Natural killer cell (primary cell): ENCODE data around the gene HBEGF. TPM values are rescaled to one million over a fixed set of nuclear protein-coding genes. Genes with fewer than 3 reads are reported as not detected.

Experiments
- ATAC-seq, 3 donors: fragments of 150-1000 bp in 2 of 3; fragments of 200-7000 bp in 1 of 3; cut with Tn5 transposase; 1 replicate in 1 of 3; 2 replicates in 2 of 3; pipeline ENCODE4 v1.10.0; 2021; ENCODE audit warnings: mild to moderate bottlenecking in 2 of 3, moderate library complexity in 2 of 3
- DNase-seq, 2 donors: peaks; one replicate each; pipeline versions ENCODE4 v3.0.0 to v3.0.0-alpha.2; 2013 to 2021; ENCODE audit warnings: mixed read lengths in 1 of 2
- H3K27ac ChIP-seq: one replicate; pipeline ENCODE4 v1.5.1; 2013; ENCODE audit warnings: mild to moderate bottlenecking, low read length
- H3K27me3 ChIP-seq: one replicate; pipeline ENCODE4 v1.6.1; 2013; ENCODE audit warnings: low read length; ENCODE audit not compliant: control insufficient read depth, insufficient read depth
- H3K36me3 ChIP-seq: one replicate; pipeline ENCODE4 v1.6.1; 2013; ENCODE audit warnings: low read length; ENCODE audit not compliant: control insufficient read depth, insufficient read depth
- H3K4me1 ChIP-seq: one replicate; pipeline ENCODE4 v1.6.1; 2013; ENCODE audit warnings: low read length; ENCODE audit not compliant: control insufficient read depth, insufficient read depth
- H3K4me3 ChIP-seq: one replicate; pipeline ENCODE4 v1.5.1; 2013; ENCODE audit warnings: low read length
- H3K9me3 ChIP-seq: one replicate; pipeline ENCODE4 v1.6.1; 2013; ENCODE audit warnings: low read length; ENCODE audit not compliant: control insufficient read depth, insufficient read depth
- H3K27ac Mint-ChIP-seq, 2 donors: one replicate each; pipeline ENCODE4 v1.8.0; 2022; ENCODE audit warnings: mild to moderate bottlenecking in 2 of 2, mixed read lengths in 2 of 2, moderate library complexity in 1 of 2
- H3K27me3 Mint-ChIP-seq, 2 donors: one replicate each; pipeline ENCODE4 v1.8.0; 2022; ENCODE audit warnings: low read depth in 2 of 2, mixed read lengths in 2 of 2
- H3K36me3 Mint-ChIP-seq: one replicate; pipeline ENCODE4 v1.8.0; 2022; ENCODE audit warnings: mixed read lengths
- H3K4me1 Mint-ChIP-seq, 2 donors: one replicate each; pipeline ENCODE4 v1.8.0; 2022; ENCODE audit warnings: mixed read lengths in 2 of 2
- H3K4me3 Mint-ChIP-seq: one replicate; pipeline ENCODE4 v1.8.0; 2022; ENCODE audit warnings: mild to moderate bottlenecking, moderate library complexity, mixed read lengths
- H3K9me3 Mint-ChIP-seq, 2 donors: one replicate each; pipeline ENCODE4 v1.8.0; 2022; ENCODE audit warnings: mixed read lengths in 2 of 2
- WGBS: methylation state at CpG from one replicate; pipeline ENCODE4 v1.1.7; 2013; ENCODE audit warnings: missing lambda C conversion rate; ENCODE audit not compliant: insufficient coverage; 5-methylcytosine and 5-hydroxymethylcytosine counted together
- intact Hi-C: fragments of 100-400 bp; cut with micrococcal nuclease; formaldehyde crosslinking; loops from one replicate; pipeline ENCODE4 v1.14.2; 2022
- total RNA-seq, 4 donors: library from RNA; stranded (reverse); fragments of 120-200 nt in 1 of 4; gene quantifications; one replicate each; pipeline versions ENCODE4 v1.2.3 to v1.2.4, GENCODE V29; 2013 to 2022
- TF ChIP-seq, protein P1 (sequence below): fragments of 200-600 bp; IDR thresholded peaks from one replicate; pipeline ENCODE4 v1.8.0; 2022; ENCODE audit warnings: antibody characterized with exemption

HBEGF gene
- total RNA-seq, 3 donors from 2014 or later (not counting 1 experiment from before 2014, with no cell fraction given), result 5.1 to 9.9 (median 7.8) TPM

DNA sequence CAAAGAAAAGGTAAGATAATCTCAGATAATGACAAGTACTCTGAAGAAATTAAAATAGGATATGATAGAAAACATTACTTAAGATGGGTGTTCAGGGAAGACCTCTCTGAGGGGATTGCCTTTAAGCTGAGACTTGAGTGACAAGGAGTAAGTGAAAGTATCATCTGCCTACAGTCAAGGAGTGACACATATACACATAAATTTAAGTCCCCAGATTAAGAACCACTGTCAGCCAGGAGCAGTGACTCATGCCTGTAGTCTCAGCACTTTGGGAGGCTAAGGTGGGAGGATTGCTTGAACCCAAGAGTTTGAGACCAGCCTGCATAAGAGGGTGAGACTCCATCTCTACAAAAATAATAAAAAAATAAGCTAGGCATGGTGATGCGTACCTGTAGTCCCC is 35.6 kb upstream of the HBEGF start:
- no peaks in the 10 kb centered on the region for H3K36me3 ChIP-seq
- no peaks in the 10 kb centered on the region for H3K27me3 ChIP-seq
- Mint-ChIP-seq H3K27me3 (no peaks in the 10 kb centered on the region), H3K4me3 (no peak overlapping the region), H3K9me3 (no peaks in the 10 kb centered on the region), H3K4me1 (no peaks in the 10 kb centered on the region), H3K36me3 (no peaks in the 10 kb centered on the region), H3K27ac (no peak overlapping the region)
- H3K27ac ChIP-seq, result no peak overlapping the region
- DNase-seq (no peak), ATAC-seq (no peak)
- no peak overlapping the region for H3K4me3 ChIP-seq
- intact Hi-C loops, result no loop called here
- WGBS, result 95% methylated on average over 1 of the region's 1 CpG
- H3K9me3 ChIP-seq, result no peaks in the 10 kb centered on the region
- TF ChIP-seq, protein P1, sequence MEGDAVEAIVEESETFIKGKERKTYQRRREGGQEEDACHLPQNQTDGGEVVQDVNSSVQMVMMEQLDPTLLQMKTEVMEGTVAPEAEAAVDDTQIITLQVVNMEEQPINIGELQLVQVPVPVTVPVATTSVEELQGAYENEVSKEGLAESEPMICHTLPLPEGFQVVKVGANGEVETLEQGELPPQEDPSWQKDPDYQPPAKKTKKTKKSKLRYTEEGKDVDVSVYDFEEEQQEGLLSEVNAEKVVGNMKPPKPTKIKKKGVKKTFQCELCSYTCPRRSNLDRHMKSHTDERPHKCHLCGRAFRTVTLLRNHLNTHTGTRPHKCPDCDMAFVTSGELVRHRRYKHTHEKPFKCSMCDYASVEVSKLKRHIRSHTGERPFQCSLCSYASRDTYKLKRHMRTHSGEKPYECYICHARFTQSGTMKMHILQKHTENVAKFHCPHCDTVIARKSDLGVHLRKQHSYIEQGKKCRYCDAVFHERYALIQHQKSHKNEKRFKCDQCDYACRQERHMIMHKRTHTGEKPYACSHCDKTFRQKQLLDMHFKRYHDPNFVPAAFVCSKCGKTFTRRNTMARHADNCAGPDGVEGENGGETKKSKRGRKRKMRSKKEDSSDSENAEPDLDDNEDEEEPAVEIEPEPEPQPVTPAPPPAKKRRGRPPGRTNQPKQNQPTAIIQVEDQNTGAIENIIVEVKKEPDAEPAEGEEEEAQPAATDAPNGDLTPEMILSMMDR, result no peak
- H3K4me1 ChIP-seq, result no peaks in the 10 kb centered on the region

DNA sequence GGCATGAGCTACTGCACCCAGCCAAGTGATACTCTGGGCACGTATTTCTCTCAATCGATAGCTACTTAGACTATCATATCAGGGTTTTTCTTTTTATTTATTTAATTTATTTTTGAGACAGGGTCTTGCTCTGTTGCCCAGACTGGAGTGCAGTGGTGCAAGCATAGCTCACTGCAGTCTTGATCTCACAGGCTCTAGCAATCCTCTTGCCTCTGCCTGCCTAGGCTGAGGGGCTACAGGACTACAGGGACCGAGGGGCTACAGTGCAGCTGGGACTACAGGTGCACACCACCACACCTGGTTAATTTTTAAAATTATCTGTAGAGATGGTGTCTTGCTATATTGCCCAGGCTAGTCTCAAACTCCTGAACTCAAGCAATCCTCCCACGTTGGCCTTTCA is 34.9 kb upstream of the HBEGF start:
- Mint-ChIP-seq H3K27ac (no peak overlapping the region), H3K4me3 (no peak overlapping the region), H3K36me3 (no peaks in the 10 kb centered on the region), H3K27me3 (no peaks in the 10 kb centered on the region), H3K4me1 (no peaks in the 10 kb centered on the region), H3K9me3 (no peaks in the 10 kb centered on the region)
- Histone ChIP-seq H3K27me3 (no peaks in the 10 kb centered on the region), H3K27ac (no peak overlapping the region), H3K4me1 (no peaks in the 10 kb centered on the region), H3K9me3 (no peaks in the 10 kb centered on the region), H3K36me3 (no peaks in the 10 kb centered on the region), H3K4me3 (no peak overlapping the region)
- intact Hi-C loops, result no loop called here
- TF ChIP-seq, protein P1, result no peak
- ATAC-seq, result no peak
- 100% methylated on average over 1 of the region's 4 CpGs for WGBS
- DNase-seq, result no peak

DNA sequence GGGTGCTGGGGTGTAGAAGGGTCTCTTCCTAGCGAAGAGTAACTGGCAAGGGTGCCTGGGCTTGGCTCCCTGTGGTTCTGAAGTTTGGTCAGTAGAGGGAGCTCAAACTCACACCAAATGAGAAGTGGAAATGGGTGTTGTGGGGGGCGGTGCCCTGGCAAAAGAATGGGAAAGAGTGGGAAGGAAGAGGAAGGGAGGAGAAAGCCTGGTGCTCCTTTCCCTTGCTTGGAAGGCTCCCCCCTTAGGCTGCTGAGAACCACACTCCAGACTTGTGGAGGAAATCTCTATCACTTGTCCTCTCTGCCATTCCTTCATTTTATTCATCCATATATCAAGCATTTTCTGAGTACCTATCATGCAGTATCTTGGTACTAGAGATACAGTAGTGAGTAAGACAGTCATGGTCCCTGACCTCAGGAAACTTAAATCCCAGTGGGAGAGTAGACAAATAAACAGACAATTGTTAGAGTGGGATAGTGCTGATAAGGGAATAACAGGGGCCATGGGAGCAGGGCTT is 26.6 kb upstream of the HBEGF start:
- peak; percentile 22 to 68 for DNase-seq
- Mint-ChIP-seq H3K27me3 (no peaks in the 10 kb centered on the region), H3K9me3 (no peaks in the 10 kb centered on the region), H3K27ac (peak overlapping the region in 1 of 2 donors; percentile 6), H3K4me3 (no peak overlapping the region), H3K36me3 (no peaks in the 10 kb centered on the region), H3K4me1 (peaks cover 0 to 7% of the 10 kb centered on the region in 2 donors)
- Histone ChIP-seq H3K4me1 (peaks cover 5% of the 10 kb centered on the region), H3K27me3 (no peaks in the 10 kb centered on the region), H3K4me3 (no peak overlapping the region), H3K36me3 (no peaks in the 10 kb centered on the region), H3K9me3 (no peaks in the 10 kb centered on the region), H3K27ac (no peak overlapping the region)
- WGBS, result 29% methylated on average over 2 of the region's 2 CpGs
- TF ChIP-seq, protein P1, result peak; percentile 83
- ATAC-seq, result peak; percentile 65 to 85 (median 76)
- intact Hi-C loops, result loop anchor here (1.0 kb wide), 1 partner anchor 347 kb away; no protein-coding TSS in a partner anchor
